WTC11 (cell line): ENCODE results near the gene FBXL16. TPM values are rescaled to one million over a fixed set of nuclear protein-coding genes. Genes with fewer than 3 reads are reported as not detected.
"Not testable (repeated sequence)": the region's sequence is repeated elsewhere in the genome, so short reads cannot be mapped to it uniquely, and the experiment has no call there.

Experiments used
- ATAC-seq: fragments of 200-7000 bp; cut with Tn5 transposase; 2 replicates; pipeline ENCODE4 v1.10.0; 2021; ENCODE audit warnings: mild to moderate bottlenecking, moderate library complexity
- CTCF ChIA-PET: fragments of 300-600 bp; sonication (Branson Sonifier 250); formaldehyde crosslinking; loops from one replicate; lab custom pipeline; 2021; ENCODE audit warnings: antibody characterized with exemption; lab: Charles Lee
- POLR2A ChIA-PET: fragments of 350-600 bp; sonication (Branson Sonifier 250); formaldehyde crosslinking; loops from one replicate; lab custom pipeline; 2021; ENCODE audit warnings: antibody characterized with exemption; lab: Charles Lee
- DNase-seq: peaks from one replicate; pipeline ENCODE4 v3.0.0; 2021; ENCODE audit warnings: low spot score
- H3K27ac Mint-ChIP-seq: 2 replicates; pipeline ENCODE4 v1.8.0; 2021; ENCODE audit warnings: mixed read lengths
- H3K27me3 Mint-ChIP-seq: 2 replicates; pipeline ENCODE4 v1.8.0; 2021; ENCODE audit warnings: low read depth, mild to moderate bottlenecking, moderate library complexity, mixed read lengths
- H3K36me3 Mint-ChIP-seq: 2 replicates; pipeline ENCODE4 v1.8.0; 2021; ENCODE audit warnings: mixed read lengths
- H3K4me1 Mint-ChIP-seq: 2 replicates; pipeline ENCODE4 v1.8.0; 2022; ENCODE audit warnings: mixed read lengths
- H3K4me3 Mint-ChIP-seq: 2 replicates; pipeline ENCODE4 v1.8.0; 2021; ENCODE audit warnings: mild to moderate bottlenecking, moderate library complexity, mixed read lengths
- H3K9me3 Mint-ChIP-seq: 2 replicates; pipeline ENCODE4 v1.8.0; 2021; ENCODE audit warnings: mixed read lengths
- CBFB ChIP-seq: sonication (generic); formaldehyde crosslinking; IDR thresholded peaks from 2 replicates; pipeline ENCODE4 v1.8.1; 2022; ENCODE audit warnings: mild to moderate bottlenecking, low read depth, missing genetic modification reagents
- EMX1 ChIP-seq: fragments of 250-450 bp; sonication (Bioruptor Pico); IDR thresholded peaks from 2 replicates; pipeline ENCODE4 v1.8.0; 2021; ENCODE audit warnings: mild to moderate bottlenecking
- HMGA2 ChIP-seq: fragments of 250-450 bp; sonication (Bioruptor Pico); IDR thresholded peaks from 2 replicates; pipeline ENCODE4 v1.4.0; 2021; ENCODE audit warnings: mild to moderate bottlenecking, moderate library complexity
- HMGXB4 ChIP-seq: sonication (generic); formaldehyde crosslinking; IDR thresholded peaks from 2 replicates; pipeline ENCODE4 v1.8.1; 2023; ENCODE audit warnings: mild to moderate bottlenecking, moderate library complexity, missing genetic modification reagents
- NFATC4 ChIP-seq: fragments of 250-450 bp; sonication (Bioruptor Pico); IDR thresholded peaks from 2 replicates; pipeline ENCODE4 v1.9.0; 2021; ENCODE audit warnings: mild to moderate bottlenecking
- TEAD1 ChIP-seq: sonication (generic); formaldehyde crosslinking; IDR thresholded peaks from 2 replicates; pipeline ENCODE4 v1.8.0; 2022; ENCODE audit warnings: mild to moderate bottlenecking, missing genetic modification reagents
- ZNF671 ChIP-seq: fragments of 250-450 bp; sonication (Bioruptor Pico); IDR thresholded peaks from 2 replicates; pipeline ENCODE4 v1.8.0; 2021; ENCODE audit warnings: mild to moderate bottlenecking
- total RNA-seq: library from RNA; stranded (reverse); gene quantifications from 3 replicates; pipeline ENCODE4 v1.2.3, GENCODE V29; 2021
- TF ChIP-seq, protein P1 (sequence below): sonication (generic); formaldehyde crosslinking; IDR thresholded peaks from 2 replicates; pipeline ENCODE4 v1.8.1; 2022; ENCODE audit warnings: mild to moderate bottlenecking, moderate library complexity, missing genetic modification reagents
- TF ChIP-seq, protein P2 (sequence below): sonication (generic); formaldehyde crosslinking; IDR thresholded peaks from 2 replicates; pipeline ENCODE4 v1.8.1; 2022; ENCODE audit warnings: low read depth, missing genetic modification reagents, borderline replicate concordance
- TF ChIP-seq, protein P3 (sequence below): sonication (generic); formaldehyde crosslinking; IDR thresholded peaks from 2 replicates; pipeline ENCODE4 v1.8.1; 2023; ENCODE audit warnings: mild to moderate bottlenecking, missing genetic modification reagents
- TF ChIP-seq, protein P4 (sequence below): sonication (generic); formaldehyde crosslinking; IDR thresholded peaks from 2 replicates; pipeline ENCODE4 v1.8.0; 2022; ENCODE audit warnings: mild to moderate bottlenecking, missing genetic modification reagents
- TF ChIP-seq, protein P5 (sequence below): fragments of 200-600 bp; IDR thresholded peaks from 2 replicates; pipeline ENCODE4 v1.8.0; 2022; ENCODE audit warnings: antibody characterized with exemption

The FBXL16 gene
- total RNA-seq, 1 experiment from 2014 or later = 22.7 TPM

DNA sequence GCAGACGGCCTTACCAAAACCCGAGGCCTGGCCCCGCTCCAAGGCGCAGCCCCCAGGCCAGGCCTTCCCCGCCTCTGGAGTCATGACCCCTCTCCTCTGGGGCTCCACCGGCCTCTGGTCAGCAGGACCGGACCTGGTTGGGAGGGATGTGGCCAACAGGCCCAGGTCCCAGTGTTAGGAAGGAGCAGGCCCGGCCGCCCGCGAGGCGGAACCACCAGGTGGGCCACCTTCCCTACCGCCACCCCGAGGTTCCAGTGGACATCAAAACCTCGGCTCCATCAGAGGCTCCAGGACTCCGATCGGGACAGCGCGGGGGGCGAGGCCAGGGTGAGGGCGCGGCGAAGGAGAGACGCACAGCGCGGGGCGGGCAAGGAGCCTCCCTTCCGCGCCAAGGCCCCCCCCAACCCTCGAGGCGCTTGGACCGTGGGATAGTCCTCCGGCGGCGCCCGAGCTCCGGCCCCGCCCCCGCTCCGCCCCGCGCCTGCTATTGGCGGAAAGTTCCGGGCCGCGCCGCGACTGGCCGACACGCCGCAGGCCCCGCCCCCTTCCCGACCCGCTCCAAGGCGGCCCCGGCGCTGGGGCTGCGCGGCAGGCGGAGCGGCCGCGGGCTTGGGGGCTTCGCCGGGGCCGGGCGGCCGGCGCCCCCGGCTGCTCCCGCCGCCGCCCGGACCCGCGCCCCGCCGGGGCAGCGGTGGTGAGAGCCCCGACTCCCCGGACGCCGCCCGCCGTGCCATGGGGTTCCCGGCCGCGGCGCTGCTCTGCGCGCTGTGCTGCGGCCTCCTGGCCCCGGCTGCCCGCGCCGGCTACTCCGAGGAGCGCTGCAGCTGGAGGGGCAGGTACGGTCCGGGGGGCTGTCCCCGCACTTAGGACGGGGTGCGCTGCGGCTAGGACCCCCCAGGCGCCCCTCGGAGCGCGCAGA is 9.2 kb upstream of the FBXL16 start, which contains the start of gene METRN (continued):
- TF ChIP-seq, protein P1, sequence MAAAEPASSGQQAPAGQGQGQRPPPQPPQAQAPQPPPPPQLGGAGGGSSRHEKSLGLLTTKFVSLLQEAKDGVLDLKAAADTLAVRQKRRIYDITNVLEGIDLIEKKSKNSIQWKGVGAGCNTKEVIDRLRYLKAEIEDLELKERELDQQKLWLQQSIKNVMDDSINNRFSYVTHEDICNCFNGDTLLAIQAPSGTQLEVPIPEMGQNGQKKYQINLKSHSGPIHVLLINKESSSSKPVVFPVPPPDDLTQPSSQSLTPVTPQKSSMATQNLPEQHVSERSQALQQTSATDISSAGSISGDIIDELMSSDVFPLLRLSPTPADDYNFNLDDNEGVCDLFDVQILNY (CRISPR knock-in tag) = no peak
- TF ChIP-seq TEAD1 = no peak
- no peak for TF ChIP-seq NFATC4
- TF ChIP-seq, protein P2, sequence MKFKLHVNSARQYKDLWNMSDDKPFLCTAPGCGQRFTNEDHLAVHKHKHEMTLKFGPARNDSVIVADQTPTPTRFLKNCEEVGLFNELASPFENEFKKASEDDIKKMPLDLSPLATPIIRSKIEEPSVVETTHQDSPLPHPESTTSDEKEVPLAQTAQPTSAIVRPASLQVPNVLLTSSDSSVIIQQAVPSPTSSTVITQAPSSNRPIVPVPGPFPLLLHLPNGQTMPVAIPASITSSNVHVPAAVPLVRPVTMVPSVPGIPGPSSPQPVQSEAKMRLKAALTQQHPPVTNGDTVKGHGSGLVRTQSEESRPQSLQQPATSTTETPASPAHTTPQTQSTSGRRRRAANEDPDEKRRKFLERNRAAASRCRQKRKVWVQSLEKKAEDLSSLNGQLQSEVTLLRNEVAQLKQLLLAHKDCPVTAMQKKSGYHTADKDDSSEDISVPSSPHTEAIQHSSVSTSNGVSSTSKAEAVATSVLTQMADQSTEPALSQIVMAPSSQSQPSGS = no peak
- TF ChIP-seq, protein P3, sequence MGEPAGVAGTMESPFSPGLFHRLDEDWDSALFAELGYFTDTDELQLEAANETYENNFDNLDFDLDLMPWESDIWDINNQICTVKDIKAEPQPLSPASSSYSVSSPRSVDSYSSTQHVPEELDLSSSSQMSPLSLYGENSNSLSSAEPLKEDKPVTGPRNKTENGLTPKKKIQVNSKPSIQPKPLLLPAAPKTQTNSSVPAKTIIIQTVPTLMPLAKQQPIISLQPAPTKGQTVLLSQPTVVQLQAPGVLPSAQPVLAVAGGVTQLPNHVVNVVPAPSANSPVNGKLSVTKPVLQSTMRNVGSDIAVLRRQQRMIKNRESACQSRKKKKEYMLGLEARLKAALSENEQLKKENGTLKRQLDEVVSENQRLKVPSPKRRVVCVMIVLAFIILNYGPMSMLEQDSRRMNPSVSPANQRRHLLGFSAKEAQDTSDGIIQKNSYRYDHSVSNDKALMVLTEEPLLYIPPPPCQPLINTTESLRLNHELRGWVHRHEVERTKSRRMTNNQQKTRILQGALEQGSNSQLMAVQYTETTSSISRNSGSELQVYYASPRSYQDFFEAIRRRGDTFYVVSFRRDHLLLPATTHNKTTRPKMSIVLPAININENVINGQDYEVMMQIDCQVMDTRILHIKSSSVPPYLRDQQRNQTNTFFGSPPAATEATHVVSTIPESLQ (CRISPR knock-in tag) = no peak
- TF ChIP-seq ZNF671 (CRISPR knock-in tag) = no peak
- TF ChIP-seq EMX1 (CRISPR knock-in tag) = no peak

- Mint-ChIP-seq H3K27ac (no peak overlapping the region), H3K27me3 (peaks cover 43% of the 10 kb centered on the region), H3K36me3 (no peaks in the 10 kb centered on the region), H3K4me1 (peaks cover 9% of the 10 kb centered on the region), H3K9me3 (no peaks in the 10 kb centered on the region), H3K4me3 (no peak overlapping the region)
- ChIA-PET CTCF (interaction anchor here (0.8 to 8.8 kb wide), 5 partner anchors 13 to 359 kb away, joined by 3 to 90 read pairs (median 22); partner anchors contain the start of genes CCDC78, CHTF18, HAGHL and RPUSD1), POLR2A (interaction anchor here (0.6 kb wide), 1 partner anchor 1540 kb away, joined by 3 read pairs; no protein-coding TSS in a partner anchor)
- ATAC-seq (no peak), DNase-seq (no peak)
- TF ChIP-seq, protein P4, sequence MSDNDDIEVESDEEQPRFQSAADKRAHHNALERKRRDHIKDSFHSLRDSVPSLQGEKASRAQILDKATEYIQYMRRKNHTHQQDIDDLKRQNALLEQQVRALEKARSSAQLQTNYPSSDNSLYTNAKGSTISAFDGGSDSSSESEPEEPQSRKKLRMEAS = no peak
These were observed 8.5 kb upstream of the FBXL16 start for GRCh38 chr16:714079-714478.

- POLR2A ChIA-PET, H3K36me3 Mint-ChIP-seq, H3K4me3 Mint-ChIP-seq, H3K4me1 Mint-ChIP-seq, ATAC-seq, H3K9me3 Mint-ChIP-seq: not testable (repeated sequence)
- peaks cover 51% of the 10 kb centered on the region for H3K27me3 Mint-ChIP-seq
- peak; percentile 86 for DNase-seq
- TF ChIP-seq, protein P5, sequence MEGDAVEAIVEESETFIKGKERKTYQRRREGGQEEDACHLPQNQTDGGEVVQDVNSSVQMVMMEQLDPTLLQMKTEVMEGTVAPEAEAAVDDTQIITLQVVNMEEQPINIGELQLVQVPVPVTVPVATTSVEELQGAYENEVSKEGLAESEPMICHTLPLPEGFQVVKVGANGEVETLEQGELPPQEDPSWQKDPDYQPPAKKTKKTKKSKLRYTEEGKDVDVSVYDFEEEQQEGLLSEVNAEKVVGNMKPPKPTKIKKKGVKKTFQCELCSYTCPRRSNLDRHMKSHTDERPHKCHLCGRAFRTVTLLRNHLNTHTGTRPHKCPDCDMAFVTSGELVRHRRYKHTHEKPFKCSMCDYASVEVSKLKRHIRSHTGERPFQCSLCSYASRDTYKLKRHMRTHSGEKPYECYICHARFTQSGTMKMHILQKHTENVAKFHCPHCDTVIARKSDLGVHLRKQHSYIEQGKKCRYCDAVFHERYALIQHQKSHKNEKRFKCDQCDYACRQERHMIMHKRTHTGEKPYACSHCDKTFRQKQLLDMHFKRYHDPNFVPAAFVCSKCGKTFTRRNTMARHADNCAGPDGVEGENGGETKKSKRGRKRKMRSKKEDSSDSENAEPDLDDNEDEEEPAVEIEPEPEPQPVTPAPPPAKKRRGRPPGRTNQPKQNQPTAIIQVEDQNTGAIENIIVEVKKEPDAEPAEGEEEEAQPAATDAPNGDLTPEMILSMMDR = peak; percentile 44
- TF ChIP-seq, all 79 proteins: peak for 1; not testable (repeated sequence) for 78
- H3K27ac Mint-ChIP-seq = peak overlapping the region; percentile 34
- CTCF ChIA-PET = interaction anchor here (0.9 to 8.8 kb wide), 18 partner anchors 8 to 345 kb away, joined by 3 to 90 read pairs (median 6); partner anchors contain the start of genes ANTKMT, CCDC78, CHTF18 and CIAO3
These were observed 7.2 kb upstream of the FBXL16 start for GRCh38 chr16:712740-713250.

- no peaks in the 10 kb centered on the region for H3K36me3 Mint-ChIP-seq
- ChIA-PET POLR2A (interaction anchor here (0.7 kb wide), 1 partner anchor 74 kb away, joined by 3 read pairs; no protein-coding TSS in a partner anchor), CTCF (interaction anchor here (0.9 to 8.8 kb wide), 23 partner anchors 8 to 346 kb away, joined by 3 to 90 read pairs (median 6); partner anchors contain the start of genes ANTKMT, CCDC78, CHTF18 and CIAO3)
- H3K4me3 Mint-ChIP-seq = no peak overlapping the region
- H3K27me3 Mint-ChIP-seq = peaks cover 62% of the 10 kb centered on the region
- DNase-seq (peak; percentile 90), ATAC-seq (peak; percentile 58)
- no peak overlapping the region for H3K27ac Mint-ChIP-seq
- H3K4me1 Mint-ChIP-seq = peaks cover 7% of the 10 kb centered on the region
- no peaks in the 10 kb centered on the region for H3K9me3 Mint-ChIP-seq
- TF ChIP-seq CBFB (CRISPR knock-in tag) (no peak), HMGA2 (CRISPR knock-in tag) (no peak), HMGXB4 (no peak), EMX1 (CRISPR knock-in tag) (no peak), NFATC4 (no peak)
- TF ChIP-seq, protein P3 (CRISPR knock-in tag) = no peak
These were observed 6.1 kb upstream of the FBXL16 start for GRCh38 chr16:711548-712320.
